ENCODE data around the gene ASB2.
A peak's percentile ranks its signal among the peaks of the same experiment; 100 is the strongest.

The ASB2 gene

GRCh38 chr14:93984070-93984469 lies 7.7 kb upstream of the ASB2 start:
- H3K4me3 ChIP-seq (ENCODE audit: low read depth, low read length), result no peak overlapping the region
- DNase-seq (ENCODE audit: low read depth), result no peak

GRCh38 chr14:93982230-93983007 lies 6.0 kb upstream of the ASB2 start:
- no peak for DNase-seq (ENCODE audit: low read depth)
- no peak overlapping the region for H3K4me3 ChIP-seq (ENCODE audit: low read depth, low read length)

- no peak overlapping the region for H3K4me3 ChIP-seq (ENCODE audit: low read depth, low read length)
Observed at GRCh38 chr14:93981316-93982229, 5.2 kb upstream of the ASB2 start.

GRCh38 chr14:93980456-93981201 lies 4.3 kb upstream of the ASB2 start:
- H3K4me3 ChIP-seq (ENCODE audit: low read depth, low read length), result no peak overlapping the region
- no peak for DNase-seq (ENCODE audit: low read depth)

More at GRCh38 chr14:93981316-93982229, 5.2 kb upstream of the ASB2 start:
- no peak for DNase-seq (ENCODE audit: low read depth)

- DNase-seq (ENCODE audit: low read depth), result no peak
- no peak overlapping the region for H3K4me3 ChIP-seq (ENCODE audit: low read depth, low read length)
Observed at GRCh38 chr14:93978735-93979134, 2.4 kb upstream of the ASB2 start.

GRCh38 chr14:93977790-93978581 lies 1.6 kb upstream of the ASB2 start:
- DNase-seq (ENCODE audit: low read depth), result no peak
- no peak overlapping the region for H3K4me3 ChIP-seq (ENCODE audit: low read depth, low read length)

- no peak for DNase-seq (ENCODE audit: low read depth)
- no peak overlapping the region for H3K4me3 ChIP-seq (ENCODE audit: low read depth, low read length)
Observed at GRCh38 chr14:93977171-93977570, 801 bp upstream of the ASB2 start.

GRCh38 chr14:93975791-93976476 lies 436 bp downstream of the ASB2 start:
- no peak for DNase-seq (ENCODE audit: low read depth)
- no peak overlapping the region for H3K4me3 ChIP-seq (ENCODE audit: low read depth, low read length)

GRCh38 chr14:93974833-93975232 lies 1.5 kb downstream of the ASB2 start:
- H3K4me3 ChIP-seq (ENCODE audit: low read depth, low read length), result no peak overlapping the region
- no peak for DNase-seq (ENCODE audit: low read depth)

GRCh38 chr14:93974299-93974698 lies 2.1 kb downstream of the ASB2 start:
- no peak overlapping the region for H3K4me3 ChIP-seq (ENCODE audit: low read depth, low read length)
- DNase-seq (ENCODE audit: low read depth), result no peak

GRCh38 chr14:93973607-93974006 lies 2.8 kb downstream of the ASB2 start:
- DNase-seq (ENCODE audit: low read depth), result no peak

GRCh38 chr14:93972618-93973205 lies 3.7 kb downstream of the ASB2 start:
- H3K4me3 ChIP-seq (ENCODE audit: low read depth, low read length), result no peak overlapping the region
- DNase-seq (ENCODE audit: low read depth), result no peak

More at GRCh38 chr14:93973607-93974006, 2.8 kb downstream of the ASB2 start:
- H3K4me3 ChIP-seq (ENCODE audit: low read depth, low read length), result no peak overlapping the region

- H3K4me3 ChIP-seq (ENCODE audit: low read depth, low read length), result no peak overlapping the region
- no peak for DNase-seq (ENCODE audit: low read depth)
Observed at GRCh38 chr14:93971635-93972027, 4.7 kb downstream of the ASB2 start.

- peak overlapping the region; percentile 10 for H3K4me3 ChIP-seq (ENCODE audit: low read depth, low read length)
- DNase-seq (ENCODE audit: low read depth), result no peak
Observed at GRCh38 chr14:93970965-93971634, 5.3 kb downstream of the ASB2 start.

GRCh38 chr14:93970585-93970964 lies 5.8 kb downstream of the ASB2 start:
- peak overlapping the region; percentile 10 for H3K4me3 ChIP-seq (ENCODE audit: low read depth, low read length)
- no peak for DNase-seq (ENCODE audit: low read depth)

- H3K4me3 ChIP-seq (ENCODE audit: low read depth, low read length), result no peak overlapping the region
- no peak for DNase-seq (ENCODE audit: low read depth)
Observed at GRCh38 chr14:93969082-93969828, 7.1 kb downstream of the ASB2 start.

GRCh38 chr14:93967637-93968250 lies 8.6 kb downstream of the ASB2 start:
- H3K4me3 ChIP-seq (ENCODE audit: low read depth, low read length), result no peak overlapping the region
- DNase-seq (ENCODE audit: low read depth), result no peak

Measured in skeletal muscle cell (primary cell).